Measurements from ENCODE around the gene DZIP1. TPM values are rescaled to one million over a fixed set of nuclear protein-coding genes. Genes with fewer than 3 reads are reported as not detected.

DZIP1 gene
- total RNA-seq, 1 experiment from 2014 or later = 33.6 TPM

- H4K5ac ChIP-seq (ENCODE audit: insufficient read length, low read depth, low read length) = no peak overlapping the region
These were observed 35.2 kb upstream of the DZIP1 start for GRCh38 chr13:95679722-95680121.

More at GRCh38 chr13:95679722-95680121, 35.2 kb upstream of the DZIP1 start:
- Histone ChIP-seq H3K4me2 (ENCODE audit: insufficient read depth, insufficient read length, low read length) (no peak overlapping the region), H3K18ac (ENCODE audit: insufficient read length, low read depth, low read length) (no peak overlapping the region), H3K27me3 (ENCODE audit: insufficient read depth, low read length) (no peaks in the 10 kb centered on the region), H2AFZ (ENCODE audit: low read length) (no peak overlapping the region), H3K23me2 (ENCODE audit: insufficient read length, low read depth, low read length, poor library complexity, severe bottlenecking) (peaks cover 14% of the 10 kb centered on the region), H3K9me3 (ENCODE audit: control insufficient read depth, low read depth, low read length) (no peaks in the 10 kb centered on the region), H3K27ac (ENCODE audit: insufficient read length, low read depth, low read length) (no peak overlapping the region), H2BK12ac (ENCODE audit: insufficient read length, low read depth, low read length) (no peak overlapping the region), H2BK20ac (ENCODE audit: low read depth, low read length, poor library complexity, severe bottlenecking) (no peak overlapping the region), H3K79me1 (ENCODE audit: insufficient read depth, low read depth, low read length, poor library complexity, severe bottlenecking) (no peaks in the 10 kb centered on the region), H3K4me1 (ENCODE audit: insufficient read depth, low read length) (peaks cover 4% of the 10 kb centered on the region), H4K91ac (ENCODE audit: insufficient read length, low read depth, low read length) (no peak overlapping the region), H3K23ac (ENCODE audit: insufficient read length, low read depth, low read length) (no peak overlapping the region), H2BK120ac (ENCODE audit: low read depth, low read length, poor library complexity, severe bottlenecking) (no peak overlapping the region), H3K4ac (ENCODE audit: low read depth, low read length) (no peak overlapping the region), H3K9ac (ENCODE audit: extremely low read depth, insufficient read length, low read length) (no peak overlapping the region), H4K8ac (replicated peaks; ENCODE audit: insufficient read length, low read depth, low read length) (no peak overlapping the region), H3K79me2 (ENCODE audit: insufficient read depth, low read length) (no peaks in the 10 kb centered on the region), H3T11ph (ENCODE audit: low read length) (no peak overlapping the region), H3K56ac (ENCODE audit: insufficient read length, low read depth, low read length) (no peak overlapping the region), H3K14ac (ENCODE audit: insufficient read depth, low read length) (no peak overlapping the region), H2BK5ac (ENCODE audit: insufficient read length, low read length) (no peak overlapping the region), H2BK15ac (ENCODE audit: low read depth, low read length) (no peak overlapping the region), H4K20me1 (ENCODE audit: control insufficient read depth, insufficient read depth, insufficient read length) (no peaks in the 10 kb centered on the region), H2AK5ac (ENCODE audit: insufficient read length, low read length) (no peak overlapping the region)
- Mint-ChIP-seq H3K4me3 (no peak overlapping the region), H3K27me3 (ENCODE audit: low read depth) (no peaks in the 10 kb centered on the region), H3K36me3 (ENCODE audit: insufficient read depth in 1 of 3, low read depth in 3 of 3) (peaks cover 0 to 6% (median 0%) of the 10 kb centered on the region in 3 experiments; a peak in 1 of 7 replicates), H3K4me1 (peaks cover 33 to 39% of the 10 kb centered on the region in 2 experiments), H3K27ac (no peak overlapping the region), H3K9me3 (no peaks in the 10 kb centered on the region; a peak in 1 of 5 replicates)
- WGBS (ENCODE audit: extremely low coverage, insufficient read length, low lambda C conversion rate) = no CpG with 5 or more reads among the region's 2 CpGs
- TF ChIP-seq CTCF (conservative IDR thresholded peaks at IDR 0.05) = no peak
- no peak for DNase-seq
